Osteoblast (primary cell): ENCODE measurements around the gene CTDP1. TPM values are rescaled to one million over a fixed set of nuclear protein-coding genes. Genes with fewer than 3 reads are reported as not detected.
A peak's percentile ranks its signal among the peaks of the same experiment; 100 is the strongest.

ENCODE experiments used
- DNase-seq: peaks from one replicate; pipeline ENCODE4 v3.0.0; 2011; ENCODE audit warnings: low spot score, mixed read lengths; ENCODE audit not compliant: insufficient read length; ENCODE audit errors: missing footprints
- H2AFZ ChIP-seq: 2 replicates; pipeline ENCODE4 v1.6.0; 2011; ENCODE audit warnings: mild to moderate bottlenecking, low read length
- H3K27ac ChIP-seq: 2 replicates; pipeline ENCODE4 v1.5.1; 2011; ENCODE audit warnings: mild to moderate bottlenecking, low read depth, low read length, moderate library complexity
- H3K27me3 ChIP-seq: 2 replicates; pipeline ENCODE4 v1.6.0; 2012; ENCODE audit warnings: mild to moderate bottlenecking, control low read depth, inconsistent platforms, low read length, moderate library complexity; ENCODE audit not compliant: insufficient read depth
- H3K36me3 ChIP-seq: 2 replicates; pipeline ENCODE4 v1.5.1; 2011; ENCODE audit warnings: mild to moderate bottlenecking, low read length, control low read depth, moderate library complexity; ENCODE audit not compliant: insufficient read depth
- H3K4me1 ChIP-seq: 2 replicates; pipeline ENCODE4 v1.5.1; 2011; ENCODE audit warnings: mild to moderate bottlenecking, low read length, control low read depth, moderate library complexity; ENCODE audit not compliant: insufficient read depth
- H3K4me2 ChIP-seq: 2 replicates; pipeline ENCODE4 v1.6.0; 2011; ENCODE audit warnings: mild to moderate bottlenecking, low read length; ENCODE audit not compliant: insufficient read depth
- H3K4me3 ChIP-seq: fragments of 200-600 bp; sonication (generic); 3 replicates; pipeline ENCODE4 v1.5.1; 2012; ENCODE audit warnings: mild to moderate bottlenecking, low read length, inconsistent platforms; ENCODE audit not compliant: insufficient read depth
- H3K79me2 ChIP-seq: 2 replicates; pipeline ENCODE4 v1.6.0; 2012; ENCODE audit warnings: mild to moderate bottlenecking, low read length, control low read depth, inconsistent platforms; ENCODE audit not compliant: insufficient read depth
- H3K9me3 ChIP-seq: 2 replicates; pipeline ENCODE4 v1.5.1; 2011; ENCODE audit warnings: low read depth, low read length, control low read depth
- H4K20me1 ChIP-seq: 2 replicates; pipeline ENCODE4 v1.6.0; 2012; ENCODE audit warnings: mild to moderate bottlenecking, low read length, control low read depth; ENCODE audit not compliant: insufficient read depth
- total RNA-seq: library from RNA; depleted of rRNA; stranded (reverse); fragments of >200 nt; gene quantifications from 2 replicates; pipeline ENCODE4 v1.2.3, GENCODE V29; 2012
- TF ChIP-seq, protein P1 (sequence below): IDR thresholded peaks from 2 replicates; pipeline ENCODE4 v1.5.1; 2011; ENCODE audit warnings: mild to moderate bottlenecking, low read depth, low read length, moderate library complexity; ENCODE audit errors: extremely low read depth

Gene CTDP1
- total RNA-seq, 1 donor, result 26.8 TPM

DNA sequence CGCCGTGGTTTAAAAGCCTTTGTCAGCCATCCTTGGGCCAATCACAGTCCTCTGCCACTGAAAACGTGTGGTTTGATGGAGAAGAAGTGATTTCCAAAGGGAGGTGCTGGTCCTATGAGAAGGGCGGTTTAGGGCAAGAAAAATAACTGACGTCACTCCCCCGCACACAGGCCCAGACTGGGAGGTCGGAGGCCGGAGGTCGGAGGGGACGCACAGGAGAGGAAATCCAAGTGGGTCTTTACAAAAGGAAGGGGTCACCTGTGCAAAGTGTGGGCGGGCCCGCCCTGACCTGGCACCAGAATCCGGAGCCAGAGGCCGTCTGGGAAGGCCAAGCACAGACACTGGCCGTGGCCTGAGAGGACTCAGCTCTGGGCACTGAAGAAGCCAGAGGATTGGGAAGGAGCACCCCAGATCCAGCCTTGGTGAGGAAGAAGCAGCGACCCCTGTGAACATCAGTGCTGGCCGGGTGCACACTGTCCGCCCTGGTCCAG is 100.1 kb downstream of the CTDP1 start:
- no peaks in the 10 kb centered on the region for H3K9me3 ChIP-seq
- H3K4me2 ChIP-seq, result no peak overlapping the region
- TF ChIP-seq, protein P1, sequence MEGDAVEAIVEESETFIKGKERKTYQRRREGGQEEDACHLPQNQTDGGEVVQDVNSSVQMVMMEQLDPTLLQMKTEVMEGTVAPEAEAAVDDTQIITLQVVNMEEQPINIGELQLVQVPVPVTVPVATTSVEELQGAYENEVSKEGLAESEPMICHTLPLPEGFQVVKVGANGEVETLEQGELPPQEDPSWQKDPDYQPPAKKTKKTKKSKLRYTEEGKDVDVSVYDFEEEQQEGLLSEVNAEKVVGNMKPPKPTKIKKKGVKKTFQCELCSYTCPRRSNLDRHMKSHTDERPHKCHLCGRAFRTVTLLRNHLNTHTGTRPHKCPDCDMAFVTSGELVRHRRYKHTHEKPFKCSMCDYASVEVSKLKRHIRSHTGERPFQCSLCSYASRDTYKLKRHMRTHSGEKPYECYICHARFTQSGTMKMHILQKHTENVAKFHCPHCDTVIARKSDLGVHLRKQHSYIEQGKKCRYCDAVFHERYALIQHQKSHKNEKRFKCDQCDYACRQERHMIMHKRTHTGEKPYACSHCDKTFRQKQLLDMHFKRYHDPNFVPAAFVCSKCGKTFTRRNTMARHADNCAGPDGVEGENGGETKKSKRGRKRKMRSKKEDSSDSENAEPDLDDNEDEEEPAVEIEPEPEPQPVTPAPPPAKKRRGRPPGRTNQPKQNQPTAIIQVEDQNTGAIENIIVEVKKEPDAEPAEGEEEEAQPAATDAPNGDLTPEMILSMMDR, result no peak
- peak; percentile 73 for DNase-seq
- H3K27ac ChIP-seq, result no peak overlapping the region
- H3K36me3 ChIP-seq, result no peaks in the 10 kb centered on the region
- no peaks in the 10 kb centered on the region for H3K79me2 ChIP-seq
- no peaks in the 10 kb centered on the region for H3K4me1 ChIP-seq
- no peak overlapping the region for H3K4me3 ChIP-seq
- H4K20me1 ChIP-seq, result no peaks in the 10 kb centered on the region
- no peak overlapping the region for H2AFZ ChIP-seq
- H3K27me3 ChIP-seq, result peaks cover 24% of the 10 kb centered on the region

DNA sequence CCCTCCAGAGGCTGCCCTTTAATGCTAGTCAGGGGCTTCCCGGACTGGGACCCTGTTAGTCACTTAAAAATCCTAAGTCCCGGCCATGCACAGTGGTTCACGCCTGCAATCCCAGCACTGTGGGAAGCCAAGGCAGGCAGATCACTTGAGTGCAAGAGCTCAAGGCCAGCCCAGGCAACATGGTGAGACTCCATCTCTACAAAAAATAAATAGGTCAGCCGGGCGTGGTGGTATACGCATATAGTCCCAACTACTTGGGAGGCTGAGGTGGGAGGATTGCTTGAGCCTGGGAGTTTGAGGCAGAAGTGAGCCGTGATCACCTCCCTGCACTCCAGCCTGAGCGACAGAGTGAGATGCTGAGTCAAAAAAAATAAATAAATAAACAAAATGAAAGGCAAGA is 100.9 kb downstream of the CTDP1 start:
- Histone ChIP-seq H3K79me2 (no peaks in the 10 kb centered on the region), H3K27me3 (peaks cover 28% of the 10 kb centered on the region), H3K4me1 (peaks cover 4% of the 10 kb centered on the region), H4K20me1 (no peaks in the 10 kb centered on the region), H3K36me3 (no peaks in the 10 kb centered on the region), H3K4me3 (no peak overlapping the region), H3K9me3 (no peaks in the 10 kb centered on the region), H3K4me2 (no peak overlapping the region), H2AFZ (no peak overlapping the region), H3K27ac (no peak overlapping the region)
- TF ChIP-seq, protein P1, result no peak
- DNase-seq, result no peak

DNA sequence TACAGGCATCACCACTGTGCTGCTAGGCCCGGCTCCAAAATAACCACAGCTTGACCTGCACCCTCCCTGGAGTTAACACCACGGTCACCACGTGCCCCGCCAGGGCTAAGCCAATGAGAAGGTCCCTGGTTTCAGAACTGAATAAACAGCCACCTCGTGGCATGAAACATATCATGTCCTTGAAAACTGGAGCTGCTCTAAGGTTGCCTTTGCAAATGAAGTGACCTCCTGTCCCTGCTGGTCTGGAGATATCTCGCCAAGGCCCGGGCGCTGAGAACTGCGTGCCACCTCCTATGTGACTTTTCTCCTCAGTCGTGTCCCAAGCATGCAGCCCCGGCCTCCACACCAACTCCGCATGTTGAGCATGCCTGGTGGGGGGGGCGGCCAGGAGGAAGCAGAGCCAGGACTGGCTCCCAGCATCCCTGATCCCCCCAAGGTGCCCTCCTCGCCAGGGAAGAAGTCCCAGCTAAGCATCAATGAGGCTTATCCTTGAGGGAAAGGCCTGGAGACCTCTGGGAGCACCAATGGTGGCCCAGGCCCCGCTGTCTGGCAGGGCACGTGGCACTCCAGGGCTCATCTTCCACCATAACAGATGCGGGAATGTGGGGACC is 101.8 kb downstream of the CTDP1 start:
- TF ChIP-seq, protein P1, result no peak
- no peak overlapping the region for H2AFZ ChIP-seq
- H3K4me3 ChIP-seq, result no peak overlapping the region
- no peaks in the 10 kb centered on the region for H3K79me2 ChIP-seq
- DNase-seq, result peak; percentile 82
- peaks cover 37% of the 10 kb centered on the region for H3K27me3 ChIP-seq
- no peaks in the 10 kb centered on the region for H4K20me1 ChIP-seq
- no peaks in the 10 kb centered on the region for H3K9me3 ChIP-seq
- H3K4me1 ChIP-seq, result peaks cover 11% of the 10 kb centered on the region
- H3K27ac ChIP-seq, result no peak overlapping the region
- no peak overlapping the region for H3K4me2 ChIP-seq
- no peaks in the 10 kb centered on the region for H3K36me3 ChIP-seq

DNA sequence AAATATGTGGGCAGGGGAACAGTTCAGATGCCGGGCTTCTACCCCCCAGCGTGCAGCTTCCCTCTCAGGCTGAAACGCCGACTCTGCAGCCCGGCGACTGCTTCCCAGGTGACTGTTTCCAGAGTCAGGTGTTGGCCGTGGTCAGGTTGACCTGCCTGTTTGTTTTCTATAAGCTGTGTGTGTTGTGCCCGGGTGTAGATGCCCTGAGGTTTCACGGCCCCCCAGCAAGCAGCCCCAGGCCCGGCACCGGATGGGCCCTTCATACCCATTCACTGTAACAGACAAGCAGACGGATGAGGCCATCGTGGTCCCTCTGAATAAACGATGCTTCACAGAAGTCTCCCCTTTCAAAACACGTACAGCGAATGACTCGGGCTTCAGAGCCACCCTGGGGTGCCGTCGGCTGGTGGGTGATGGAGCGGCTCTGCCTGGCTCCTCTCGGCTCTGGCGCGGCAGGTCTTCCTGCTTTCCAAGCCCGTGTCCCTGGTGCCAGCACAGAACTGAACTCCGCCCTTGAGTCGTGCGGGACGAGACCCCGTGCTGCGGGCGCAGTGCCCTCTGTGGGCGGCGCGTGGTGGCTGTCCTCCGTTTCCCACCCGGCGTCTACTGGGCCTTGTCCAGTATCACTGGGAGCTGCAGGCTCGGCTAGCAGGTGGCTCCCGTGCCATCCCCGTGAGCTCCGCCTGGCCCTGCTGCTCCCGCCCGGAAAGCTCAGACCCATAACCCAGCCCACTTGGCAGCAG is 103.1 kb downstream of the CTDP1 start:
- Histone ChIP-seq H3K27me3 (peaks cover 43% of the 10 kb centered on the region), H3K27ac (no peak overlapping the region), H3K4me1 (peaks cover 19% of the 10 kb centered on the region), H4K20me1 (no peaks in the 10 kb centered on the region), H3K9me3 (no peaks in the 10 kb centered on the region), H2AFZ (no peak overlapping the region), H3K79me2 (no peaks in the 10 kb centered on the region), H3K4me3 (no peak overlapping the region), H3K4me2 (no peak overlapping the region), H3K36me3 (no peaks in the 10 kb centered on the region)
- TF ChIP-seq, protein P1, result no peak
- peak; percentile 55 for DNase-seq
